GM10266 (cell line): Measurements from ENCODE around the gene FAM181A.

ENCODE experiments used
- DNase-seq: peaks from one replicate; pipeline ENCODE4 v3.0.0; 2012; ENCODE audit errors: extremely low spot score
- CTCF ChIP-seq: IDR thresholded peaks from 2 replicates; pipeline ENCODE4 v1.5.1; 2012; ENCODE audit warnings: mild to moderate bottlenecking, low read depth; ENCODE audit not compliant: control insufficient read depth, insufficient read depth; ENCODE audit errors: missing control alignments

FAM181A gene

GRCh38 chr14:93951635-93952540, 24.7 kb downstream of the FAM181A start:
- TF ChIP-seq CTCF = no peak
- DNase-seq = no peak

- no peak for DNase-seq
- no peak for TF ChIP-seq CTCF
Measured at GRCh38 chr14:93952829-93953228, 25.7 kb downstream of the FAM181A start.

- no peak for DNase-seq
- peak; percentile 36 for TF ChIP-seq CTCF
Measured at GRCh38 chr14:93953263-93953662, 26.1 kb downstream of the FAM181A start.

- TF ChIP-seq CTCF = no peak
- no peak for DNase-seq
Measured at GRCh38 chr14:93953739-93954515, 26.8 kb downstream of the FAM181A start.

GRCh38 chr14:93954516-93954830, 27.3 kb downstream of the FAM181A start:
- TF ChIP-seq CTCF = no peak
- DNase-seq = no peak

- peak; percentile 63 for DNase-seq
- no peak for TF ChIP-seq CTCF
Measured at GRCh38 chr14:93954900-93955849, 28.0 kb downstream of the FAM181A start.
